ENCODE results near the gene CSTF3. TPM values are rescaled to one million over a fixed set of nuclear protein-coding genes. Genes with fewer than 3 reads are reported as not detected.

The CSTF3 gene
- total and polyA plus RNA-seq, 2 donors from 2014 or later = 26.1 to 28.5 TPM

GRCh38 chr11:33171251-33171650 is 10.0 kb upstream of the CSTF3 start:
- H3K4me1 ChIP-seq (ENCODE audit: control insufficient read depth in 2 of 3, insufficient read depth in 2 of 3, low read depth in 1 of 3, low read length in 3 of 3) = no peaks in the 10 kb centered on the region
- H3K9ac ChIP-seq (ENCODE audit: low read length in 3 of 3) = no peak overlapping the region
- H3K4me3 ChIP-seq (ENCODE audit: low read length in 3 of 3) = no peak overlapping the region
- FAIRE-seq (no peak), DNase-seq (no peak)
- no peak overlapping the region for H3K27ac ChIP-seq (ENCODE audit: low read depth in 2 of 2, low read length in 2 of 2)
- TF ChIP-seq, protein P1, sequence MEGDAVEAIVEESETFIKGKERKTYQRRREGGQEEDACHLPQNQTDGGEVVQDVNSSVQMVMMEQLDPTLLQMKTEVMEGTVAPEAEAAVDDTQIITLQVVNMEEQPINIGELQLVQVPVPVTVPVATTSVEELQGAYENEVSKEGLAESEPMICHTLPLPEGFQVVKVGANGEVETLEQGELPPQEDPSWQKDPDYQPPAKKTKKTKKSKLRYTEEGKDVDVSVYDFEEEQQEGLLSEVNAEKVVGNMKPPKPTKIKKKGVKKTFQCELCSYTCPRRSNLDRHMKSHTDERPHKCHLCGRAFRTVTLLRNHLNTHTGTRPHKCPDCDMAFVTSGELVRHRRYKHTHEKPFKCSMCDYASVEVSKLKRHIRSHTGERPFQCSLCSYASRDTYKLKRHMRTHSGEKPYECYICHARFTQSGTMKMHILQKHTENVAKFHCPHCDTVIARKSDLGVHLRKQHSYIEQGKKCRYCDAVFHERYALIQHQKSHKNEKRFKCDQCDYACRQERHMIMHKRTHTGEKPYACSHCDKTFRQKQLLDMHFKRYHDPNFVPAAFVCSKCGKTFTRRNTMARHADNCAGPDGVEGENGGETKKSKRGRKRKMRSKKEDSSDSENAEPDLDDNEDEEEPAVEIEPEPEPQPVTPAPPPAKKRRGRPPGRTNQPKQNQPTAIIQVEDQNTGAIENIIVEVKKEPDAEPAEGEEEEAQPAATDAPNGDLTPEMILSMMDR (IDR thresholded peaks at IDR 0.05; ENCODE audit: borderline replicate concordance, extremely low read depth, insufficient read depth) = no peak
- no peaks in the 10 kb centered on the region for H3K27me3 ChIP-seq (ENCODE audit: control insufficient read depth, insufficient read depth, low read length)
- intact Hi-C loops (cut with DNase I) = loop anchor here (10.0 kb wide), 1 partner anchor 154 kb away; no protein-coding TSS in a partner anchor
- no peaks in the 10 kb centered on the region for H3K36me3 ChIP-seq (ENCODE audit: control insufficient read depth in 2 of 3, insufficient read depth in 3 of 3, low read length in 3 of 3)
- H3K9me3 ChIP-seq (ENCODE audit: control insufficient read depth in 2 of 3, insufficient read depth in 1 of 3, low read length in 3 of 3) = no peaks in the 10 kb centered on the region

DNA sequence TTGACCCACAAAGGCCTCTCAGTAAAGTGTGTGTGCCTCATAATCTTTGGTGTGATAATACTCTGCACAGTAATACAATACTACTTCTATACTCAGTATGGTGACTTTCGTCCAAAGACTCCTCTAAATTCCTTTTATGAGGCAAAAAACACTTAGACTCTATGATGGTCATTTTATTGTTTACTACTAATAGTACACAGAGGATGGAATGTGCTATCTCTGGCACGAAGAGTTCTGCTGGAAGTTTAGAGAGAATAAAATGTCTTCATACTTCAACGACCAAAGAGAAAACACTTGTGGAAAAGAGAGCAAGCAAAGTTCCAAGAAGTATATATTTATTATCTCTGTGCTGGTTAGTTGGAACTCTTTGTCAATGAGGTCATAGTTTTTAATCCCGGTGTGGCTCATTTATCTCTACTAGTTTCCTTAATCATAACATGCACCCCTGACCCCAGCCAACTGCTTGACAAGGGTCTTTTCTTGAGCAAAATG is 7.5 kb upstream of the CSTF3 start:
- no peaks in the 10 kb centered on the region for H3K4me1 ChIP-seq (ENCODE audit: control insufficient read depth in 2 of 3, insufficient read depth in 2 of 3, low read depth in 1 of 3, low read length in 3 of 3)

DNA sequence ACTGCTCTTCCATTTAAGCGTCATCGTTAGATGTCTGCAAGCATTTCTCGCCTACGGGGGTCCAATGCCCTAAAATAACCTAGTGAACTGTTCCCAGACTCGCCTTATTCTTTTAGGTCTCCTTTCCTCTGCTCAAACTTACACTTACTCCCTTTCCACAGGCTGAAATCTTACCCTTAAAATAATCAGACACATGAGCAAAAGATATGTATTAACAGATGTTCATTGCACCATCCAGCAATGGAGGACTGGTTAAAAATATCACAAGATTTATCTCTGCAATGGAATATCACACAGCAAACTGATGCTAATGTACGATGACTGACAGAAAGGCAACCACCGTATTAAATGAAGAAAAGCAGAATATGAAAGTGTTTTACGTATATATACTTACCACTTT is 1.6 kb upstream of the CSTF3 start:
- Histone ChIP-seq H3K4me3 (ENCODE audit: low read length in 3 of 3) (no peak overlapping the region), H3K36me3 (ENCODE audit: control insufficient read depth in 2 of 3, insufficient read depth in 3 of 3, low read length in 3 of 3) (no peaks in the 10 kb centered on the region), H3K4me1 (ENCODE audit: control insufficient read depth in 2 of 3, insufficient read depth in 2 of 3, low read depth in 1 of 3, low read length in 3 of 3) (peaks cover 3 to 4% (median 4%) of the 10 kb centered on the region in 3 donors), H3K9ac (ENCODE audit: low read length in 3 of 3) (no peak overlapping the region), H3K27me3 (ENCODE audit: control insufficient read depth, insufficient read depth, low read length) (no peaks in the 10 kb centered on the region), H3K9me3 (ENCODE audit: control insufficient read depth in 2 of 3, insufficient read depth in 1 of 3, low read length in 3 of 3) (no peaks in the 10 kb centered on the region), H3K27ac (ENCODE audit: low read depth in 2 of 2, low read length in 2 of 2) (no peak overlapping the region)
- DNase-seq (no peak), FAIRE-seq (no peak)
- TF ChIP-seq, protein P1 (IDR thresholded peaks at IDR 0.05; ENCODE audit: borderline replicate concordance, extremely low read depth, insufficient read depth) = no peak
- intact Hi-C loops (cut with DNase I) = no loop called here

More for the DNA sequence above, 7.5 kb upstream of the CSTF3 start:
- H3K9me3 ChIP-seq (ENCODE audit: control insufficient read depth in 2 of 3, insufficient read depth in 1 of 3, low read length in 3 of 3) = no peaks in the 10 kb centered on the region
- TF ChIP-seq, protein P1 (IDR thresholded peaks at IDR 0.05; ENCODE audit: borderline replicate concordance, extremely low read depth, insufficient read depth) = no peak
- H3K9ac ChIP-seq (ENCODE audit: low read length in 3 of 3) = no peak overlapping the region
- H3K27ac ChIP-seq (ENCODE audit: low read depth in 2 of 2, low read length in 2 of 2) = no peak overlapping the region
- FAIRE-seq (no peak), DNase-seq (no peak)
- no peaks in the 10 kb centered on the region for H3K36me3 ChIP-seq (ENCODE audit: control insufficient read depth in 2 of 3, insufficient read depth in 3 of 3, low read length in 3 of 3)
- intact Hi-C loops (cut with DNase I) = no loop called here
- no peaks in the 10 kb centered on the region for H3K27me3 ChIP-seq (ENCODE audit: control insufficient read depth, insufficient read depth, low read length)
- no peak overlapping the region for H3K4me3 ChIP-seq (ENCODE audit: low read length in 3 of 3)

DNA sequence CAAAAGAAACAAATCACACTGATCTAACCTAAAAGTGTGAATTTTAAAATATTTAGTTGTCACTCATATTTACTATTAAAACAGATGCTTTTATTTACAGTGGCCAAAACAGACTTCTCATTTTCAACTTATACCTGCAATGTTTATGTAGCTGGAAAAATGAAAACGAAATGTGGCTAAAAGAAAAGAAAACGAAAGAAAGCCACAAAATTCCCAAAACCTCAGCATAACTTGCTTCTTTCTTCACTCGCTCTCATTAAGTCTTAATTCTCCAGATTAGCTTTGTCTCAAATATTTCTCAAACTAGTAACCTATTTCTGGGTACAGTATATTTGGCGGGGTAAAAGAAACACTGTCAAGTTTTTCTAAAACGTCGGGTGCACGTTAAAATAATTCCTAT is 693 bp downstream of the CSTF3 start:
- no peaks in the 10 kb centered on the region for H3K36me3 ChIP-seq (ENCODE audit: control insufficient read depth in 2 of 3, insufficient read depth in 3 of 3, low read length in 3 of 3)
- no peak overlapping the region for H3K27ac ChIP-seq (ENCODE audit: low read depth in 2 of 2, low read length in 2 of 2)
- peak overlapping the region; percentile 75 to 93 (median 86) for H3K9ac ChIP-seq (ENCODE audit: low read length in 3 of 3)
- intact Hi-C loops (cut with DNase I) = no loop called here
- peak overlapping the region; percentile 93 to 100 (median 98) for H3K4me3 ChIP-seq (ENCODE audit: low read length in 3 of 3)
- no peaks in the 10 kb centered on the region for H3K27me3 ChIP-seq (ENCODE audit: control insufficient read depth, insufficient read depth, low read length)
- DNase-seq (no peak), FAIRE-seq (no peak)
- peaks cover 3 to 4% (median 4%) of the 10 kb centered on the region in 3 donors for H3K4me1 ChIP-seq (ENCODE audit: control insufficient read depth in 2 of 3, insufficient read depth in 2 of 3, low read depth in 1 of 3, low read length in 3 of 3)
- H3K9me3 ChIP-seq (ENCODE audit: control insufficient read depth in 2 of 3, insufficient read depth in 1 of 3, low read length in 3 of 3) = no peaks in the 10 kb centered on the region
- TF ChIP-seq, protein P1 (IDR thresholded peaks at IDR 0.05; ENCODE audit: borderline replicate concordance, extremely low read depth, insufficient read depth) = no peak
